K562 (cell line): ENCODE measurements around the gene GDF9. TPM values are rescaled to one million over a fixed set of nuclear protein-coding genes. Genes with fewer than 3 reads are reported as not detected.
A peak's percentile ranks its signal among the peaks of the same experiment; 100 is the strongest.

Experiments used
- ATAC-seq: fragments of 200-7000 bp; cut with Tn5 transposase; 3 replicates; pipeline ENCODE4 v1.9.1; 2020; ENCODE audit warnings: moderate library complexity
- BruUV-seq: library from RNA; stranded (reverse); fragments of 400-500 nt; replicated peaks from 2 replicates; lab custom pipeline; 2021; lab: Mats Ljungman, UMichigan
- CTCF ChIA-PET: fragments of 300-600 bp; formaldehyde crosslinking; extraction: SDS; loops from one replicate; lab custom pipeline; 2021; ENCODE audit warnings: low intra/inter-chr PET ratio; lab: Yijun Ruan, JAX
- POLR2A ChIA-PET: fragments of 300-600, 350-650 bp; sonication (Branson Sonifier 250); formaldehyde crosslinking; extraction: SDS; loops from one replicate; lab custom pipeline; 2021; ENCODE audit warnings: antibody characterized with exemption, inconsistent platforms; lab: Yijun Ruan, JAX
- DNase-seq, 4 experiments: peaks; one replicate each; pipeline versions ENCODE4 v3.0.0 to v3.0.0-alpha.2; 2011 to 2018; ENCODE audit warnings: low spot score in 3 of 4, mixed read lengths in 3 of 4; ENCODE audit errors: extremely low read depth in 1 of 4
- FAIRE-seq: peaks from 2 replicates; lab custom pipeline; 2011; peaks lifted over from hg19 to GRCh38; lab: Jason Lieb, UNC
- H2AFZ ChIP-seq: 2 replicates; pipeline ENCODE4 v1.6.0; 2011; ENCODE audit warnings: low read depth, low read length, control low read depth, inconsistent platforms
- H3K27ac ChIP-seq: fragments of 200-600 bp; 3 replicates; pipeline ENCODE4 v1.8.0; 2011; ENCODE audit warnings: low read depth, mild to moderate bottlenecking, control low read depth, inconsistent platforms, low read length, moderate library complexity, mixed read lengths; ENCODE audit errors: extremely low read depth
- H3K27me3 ChIP-seq, 2 experiments: fragments of 300-600 bp in 1 of 2; 2 replicates in 1 of 2; 3 replicates in 1 of 2; pipeline versions ENCODE4 v1.6.0 to v1.8.0; 2011; ENCODE audit warnings: inconsistent platforms in 2 of 2, low read length in 2 of 2, mild to moderate bottlenecking in 1 of 2, mixed read lengths in 1 of 2, moderate library complexity in 1 of 2; ENCODE audit not compliant: control insufficient read depth in 2 of 2, insufficient read depth in 2 of 2
- H3K36me3 ChIP-seq: fragments of 300-600 bp; 3 replicates; pipeline ENCODE4 v1.8.0; 2011; ENCODE audit warnings: mild to moderate bottlenecking, low read length, inconsistent platforms; ENCODE audit not compliant: control insufficient read depth, insufficient read depth
- H3K4me1 ChIP-seq, 2 experiments: fragments of 200-600 bp in 1 of 2; replicated peaks in 1 of 2; 2 replicates in 1 of 2; 3 replicates in 1 of 2; pipeline versions ENCODE4 v1.5.1 to v1.8.0; 2011; ENCODE audit warnings: inconsistent platforms in 2 of 2, low read length in 2 of 2, mild to moderate bottlenecking in 1 of 2, mixed read lengths in 1 of 2, moderate library complexity in 1 of 2; ENCODE audit not compliant: control insufficient read depth in 2 of 2, insufficient read depth in 2 of 2
- H3K4me2 ChIP-seq: 2 replicates; pipeline ENCODE4 v1.6.1; 2011; ENCODE audit warnings: low read length, control low read depth, inconsistent platforms, mixed read lengths; ENCODE audit not compliant: insufficient read depth
- H3K4me3 ChIP-seq: fragments of 200-600 bp; sonication (generic), shearing (Covaris generic); 2 replicates; pipeline ENCODE4 v1.5.1; 2016; ENCODE audit warnings: control low read depth, inconsistent platforms
- H3K79me2 ChIP-seq: fragments of 200-600 bp; 3 replicates; pipeline ENCODE4 v1.8.0; 2011; ENCODE audit warnings: low read length, inconsistent platforms; ENCODE audit not compliant: control insufficient read depth, insufficient read depth
- H3K9ac ChIP-seq, 2 experiments: 2 replicates each; pipeline versions ENCODE4 v1.6.0 to v1.6.1; 2011; ENCODE audit warnings: low read depth in 2 of 2, low read length in 2 of 2, control low read depth in 1 of 2, inconsistent platforms in 1 of 2, mild to moderate bottlenecking in 1 of 2, mixed read lengths in 1 of 2; ENCODE audit not compliant: insufficient read depth in 1 of 2
- H3K9me1 ChIP-seq: one replicate; pipeline ENCODE4 v1.6.0; 2011; ENCODE audit warnings: inconsistent platforms, mild to moderate bottlenecking, low read length, moderate library complexity; ENCODE audit not compliant: control insufficient read depth, insufficient read depth
- H3K9me3 ChIP-seq: replicated peaks from 2 replicates; pipeline ENCODE4 v1.5.1; 2011; ENCODE audit warnings: low read depth, low read length, inconsistent platforms; ENCODE audit not compliant: control insufficient read depth, insufficient read depth
- H4K20me1 ChIP-seq: replicated peaks from 2 replicates; pipeline ENCODE4 v1.6.1; 2011; ENCODE audit warnings: low read length, inconsistent platforms, mixed read lengths; ENCODE audit not compliant: control insufficient read depth, insufficient read depth
- CBX8 ChIP-seq: fragments of 200-600 bp; sonication (generic); IDR thresholded peaks from 2 replicates; pipeline ENCODE4 v1.6.1; 2012; ENCODE audit warnings: borderline replicate concordance, mixed run types, low read depth, mild to moderate bottlenecking, moderate library complexity, mixed read lengths, low read length, control low read depth, inconsistent platforms; ENCODE audit not compliant: poor library complexity, severe bottlenecking; ENCODE audit errors: extremely low read depth
- EGR1 ChIP-seq: fragments of 450-650 bp; conservative IDR thresholded peaks from 2 replicates; pipeline ENCODE4 v1.6.1; 2017; ENCODE audit warnings: mild to moderate bottlenecking
- HNRNPUL1 ChIP-seq: fragments of 200-400 bp; formaldehyde crosslinking; IDR thresholded peaks from 2 replicates; pipeline ENCODE4 v1.6.1; 2017; ENCODE audit warnings: low read length
- HSF4 ChIP-seq: fragments of 250-450 bp; sonication (Bioruptor Pico); IDR thresholded peaks from 2 replicates; pipeline ENCODE4 v2.1.2; 2022; ENCODE audit warnings: mild to moderate bottlenecking, moderate library complexity, borderline replicate concordance
- SPI1 ChIP-seq: IDR thresholded peaks from 2 replicates; pipeline ENCODE4 v1.6.1; 2011; ENCODE audit warnings: low read depth, low read length, control low read depth, borderline replicate concordance
- WGBS: fragments of 100-300 bp; shearing (Covaris generic); methylation state at CpG from one replicate; pipeline ENCODE4 v1.1.6; 2016; ENCODE audit warnings: low coverage, mixed read lengths; ENCODE audit not compliant: insufficient coverage; ENCODE audit errors: missing lambda C conversion rate; 5-methylcytosine and 5-hydroxymethylcytosine counted together
- in situ Hi-C: fragments of 300-500 bp; cut with MboI; formaldehyde crosslinking; loops from 4 replicates; pipeline ENCODE4 v1.15.0; 2018; ENCODE audit warnings: inconsistent platforms, mixed read lengths
- intact Hi-C: fragments of 100-400 bp; cut with micrococcal nuclease; formaldehyde crosslinking; loops from 2 replicates; pipeline ENCODE4 v1.14.2; 2022
- polyA plus RNA-seq, 8 experiments: library from polyadenylated mRNA; depleted of rRNA in 4 of 8; stranded (reverse) in 5 of 8; unstranded in 3 of 8; fragments of >200 nt; fragmentation: Nextera tagmentation in 2 of 8; fragmentation: Illumina TruSeq in 1 of 8; extraction: Ambion mirVana in 2 of 8; extraction: Trizol in 1 of 8; gene quantifications; 2 replicates each; pipeline versions ENCODE4 v1.2.1 to v1.2.3, GENCODE V29; 2011 to 2014; ENCODE audit warnings: inconsistent platforms in 1 of 8, missing spikeins in 1 of 8
- total RNA-seq, 7 experiments: library from RNA; depleted of rRNA in 6 of 7; stranded (reverse); fragments of >200 nt in 6 of 7; fragmentation: Illumina TruSeq in 2 of 7; extraction: Trizol in 2 of 7; gene quantifications; 2 replicates each; pipeline versions ENCODE4 v1.2.1 to v1.2.3, GENCODE V29; 2011 to 2021; ENCODE audit warnings: low replicate concordance in 1 of 7
- TF ChIP-seq, protein P1 (sequence below): sonication (generic); formaldehyde crosslinking; IDR thresholded peaks from 2 replicates; pipeline ENCODE4 v1.8.0; 2022; ENCODE audit warnings: mild to moderate bottlenecking, missing genetic modification reagents
- TF ChIP-seq, protein P2 (sequence below): fragments of 450-650 bp; IDR thresholded peaks from 2 replicates; pipeline ENCODE4 v1.6.1; 2018; ENCODE audit not compliant: partially characterized antibody
- TF ChIP-seq, protein P3 (sequence below): fragments of 450-650 bp; IDR thresholded peaks from 2 replicates; pipeline ENCODE4 v1.6.1; 2016

Gene GDF9
- total and polyA plus RNA-seq, 9 of the 15 experiments (the other 6 are each of a cell fraction or from before 2014, with no cell fraction given) = 0.10 to 0.70 (median 0.20) TPM; not detected in 1

DNA sequence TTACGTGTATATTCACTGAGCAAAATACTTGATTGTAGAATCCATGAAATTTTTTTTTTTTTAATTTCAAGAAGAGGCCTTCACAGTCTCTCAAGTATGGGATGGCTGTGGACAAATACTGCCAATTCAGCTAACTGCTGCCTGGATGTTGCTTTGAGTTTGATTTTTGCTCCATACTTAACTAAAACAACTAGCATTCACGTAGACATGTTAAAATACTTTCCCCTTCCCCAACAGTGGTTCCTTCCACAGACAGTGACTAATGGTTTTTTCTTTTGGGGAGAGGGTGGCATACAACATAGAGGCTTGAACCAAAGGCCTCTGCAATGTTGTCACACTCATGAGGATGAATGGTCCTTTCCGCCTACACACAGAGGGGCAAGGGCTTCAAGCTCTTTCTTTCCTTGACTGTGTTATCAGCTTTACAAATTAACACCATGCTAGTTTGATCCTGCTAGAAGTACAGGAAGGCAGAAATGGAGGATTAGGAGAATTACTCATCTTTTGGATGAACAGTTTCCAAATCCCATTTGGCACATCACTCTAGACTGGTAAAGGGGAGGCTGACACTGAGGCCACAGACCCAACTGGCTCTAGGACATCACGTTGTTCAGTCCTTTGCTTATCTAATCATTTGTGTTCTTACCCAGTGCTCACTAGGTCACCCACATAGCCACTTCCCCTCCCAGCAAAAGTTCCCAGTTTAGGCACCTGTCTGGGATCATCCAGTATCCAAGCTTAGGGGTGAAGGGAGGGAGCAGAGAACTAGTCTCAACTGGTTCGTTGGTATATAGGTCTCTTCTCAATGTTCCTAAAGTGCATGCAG lies 5.4 kb upstream of the GDF9 start:
- H2AFZ ChIP-seq = no peak overlapping the region
- BruUV-seq = no TSS peak
- H4K20me1 ChIP-seq = peaks cover 4% of the 10 kb centered on the region; the same call in 1 of the 2 replicates
- no peaks in the 10 kb centered on the region for H3K9me1 ChIP-seq
- CTCF ChIA-PET = no interaction called here
- peak; percentile 11; the same call in 2 of the 3 replicates for ATAC-seq
- POLR2A ChIA-PET = interaction anchor here (0.6 to 1.4 kb wide), 9 partner anchors 8 to 788 kb away, joined by 3 to 7 read pairs (median 3); no protein-coding TSS in a partner anchor
- peak overlapping the region; percentile 12; the same call in 1 of the 2 replicates for H3K4me2 ChIP-seq
- no peak overlapping the region; a peak in 1 of 4 replicates for H3K9ac ChIP-seq
- peaks cover 66% of the 10 kb centered on the region for H3K36me3 ChIP-seq
- H3K79me2 ChIP-seq = peaks cover 20% of the 10 kb centered on the region
- no peak overlapping the region for H3K4me3 ChIP-seq
- peak in 1 of 4 experiments; percentile 32 for DNase-seq
- FAIRE-seq = peak; percentile 6
- intact Hi-C loops = no loop called here
- in situ Hi-C loops = loop anchor here (5.0 kb wide), 1 partner anchor 344 kb away; no protein-coding TSS in a partner anchor
- H3K4me1 ChIP-seq = peaks cover 3 to 25% of the 10 kb centered on the region in 2 experiments; a peak in 4 of 5 replicates
- no peaks in the 10 kb centered on the region for H3K27me3 ChIP-seq
- no peaks in the 10 kb centered on the region for H3K9me3 ChIP-seq
- H3K27ac ChIP-seq = peak overlapping the region; percentile 28; the same call in 1 of the 3 replicates
- WGBS = 67% methylated on average over 5 of the region's 5 CpGs
- TF ChIP-seq, protein P1, sequence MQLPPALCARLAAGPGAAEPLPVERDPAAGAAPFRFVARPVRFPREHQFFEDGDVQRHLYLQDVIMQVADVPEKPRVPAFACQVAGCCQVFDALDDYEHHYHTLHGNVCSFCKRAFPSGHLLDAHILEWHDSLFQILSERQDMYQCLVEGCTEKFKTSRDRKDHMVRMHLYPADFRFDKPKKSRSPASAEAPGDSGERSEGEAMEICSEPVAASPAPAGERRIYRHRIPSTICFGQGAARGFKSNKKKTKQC (CRISPR knock-in tag) = 0 out of 2 replicates have a peak, but pooled peaks have one; percentile 23
- TF ChIP-seq EGR1 (peak; percentile 54; the same call in 1 of the 2 replicates), SPI1 (peak; percentile 59; the same call in 1 of the 2 replicates), HNRNPUL1 (0 out of 2 replicates have a peak, but pooled peaks have one; percentile 24), CBX8 (no peak), HSF4 (CRISPR knock-in tag) (no peak)
- TF ChIP-seq, protein P2, sequence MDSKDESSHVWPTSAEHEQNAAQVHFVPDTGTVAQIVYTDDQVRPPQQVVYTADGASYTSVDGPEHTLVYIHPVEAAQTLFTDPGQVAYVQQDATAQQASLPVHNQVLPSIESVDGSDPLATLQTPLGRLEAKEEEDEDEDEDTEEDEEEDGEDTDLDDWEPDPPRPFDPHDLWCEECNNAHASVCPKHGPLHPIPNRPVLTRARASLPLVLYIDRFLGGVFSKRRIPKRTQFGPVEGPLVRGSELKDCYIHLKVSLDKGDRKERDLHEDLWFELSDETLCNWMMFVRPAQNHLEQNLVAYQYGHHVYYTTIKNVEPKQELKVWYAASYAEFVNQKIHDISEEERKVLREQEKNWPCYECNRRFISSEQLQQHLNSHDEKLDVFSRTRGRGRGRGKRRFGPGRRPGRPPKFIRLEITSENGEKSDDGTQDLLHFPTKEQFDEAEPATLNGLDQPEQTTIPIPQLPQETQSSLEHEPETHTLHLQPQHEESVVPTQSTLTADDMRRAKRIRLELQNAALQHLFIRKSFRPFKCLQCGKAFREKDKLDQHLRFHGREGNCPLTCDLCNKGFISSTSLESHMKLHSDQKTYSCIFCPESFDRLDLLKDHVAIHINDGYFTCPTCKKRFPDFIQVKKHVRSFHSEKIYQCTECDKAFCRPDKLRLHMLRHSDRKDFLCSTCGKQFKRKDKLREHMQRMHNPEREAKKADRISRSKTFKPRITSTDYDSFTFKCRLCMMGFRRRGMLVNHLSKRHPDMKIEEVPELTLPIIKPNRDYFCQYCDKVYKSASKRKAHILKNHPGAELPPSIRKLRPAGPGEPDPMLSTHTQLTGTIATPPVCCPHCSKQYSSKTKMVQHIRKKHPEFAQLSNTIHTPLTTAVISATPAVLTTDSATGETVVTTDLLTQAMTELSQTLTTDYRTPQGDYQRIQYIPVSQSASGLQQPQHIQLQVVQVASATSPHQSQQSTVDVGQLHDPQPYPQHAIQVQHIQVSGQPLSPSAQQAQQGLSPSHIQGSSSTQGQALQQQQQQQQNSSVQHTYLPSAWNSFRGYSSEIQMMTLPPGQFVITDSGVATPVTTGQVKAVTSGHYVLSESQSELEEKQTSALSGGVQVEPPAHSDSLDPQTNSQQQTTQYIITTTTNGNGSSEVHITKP = peak; percentile 78
- TF ChIP-seq, protein P3, sequence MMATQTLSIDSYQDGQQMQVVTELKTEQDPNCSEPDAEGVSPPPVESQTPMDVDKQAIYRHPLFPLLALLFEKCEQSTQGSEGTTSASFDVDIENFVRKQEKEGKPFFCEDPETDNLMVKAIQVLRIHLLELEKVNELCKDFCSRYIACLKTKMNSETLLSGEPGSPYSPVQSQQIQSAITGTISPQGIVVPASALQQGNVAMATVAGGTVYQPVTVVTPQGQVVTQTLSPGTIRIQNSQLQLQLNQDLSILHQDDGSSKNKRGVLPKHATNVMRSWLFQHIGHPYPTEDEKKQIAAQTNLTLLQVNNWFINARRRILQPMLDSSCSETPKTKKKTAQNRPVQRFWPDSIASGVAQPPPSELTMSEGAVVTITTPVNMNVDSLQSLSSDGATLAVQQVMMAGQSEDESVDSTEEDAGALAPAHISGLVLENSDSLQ = 0 out of 2 replicates have a peak, but pooled peaks have one; percentile 38
